PC-9 (cell line): ENCODE measurements around the gene PRR27. TPM values are rescaled to one million over a fixed set of nuclear protein-coding genes. Genes with fewer than 3 reads are reported as not detected.

Experiments used
- Bru-seq: library from RNA; stranded (reverse); fragments of 400-500 nt; gene quantifications from one replicate; lab custom pipeline; 2021; lab: Mats Ljungman, UMichigan
- BruChase-seq, 2 experiments: library from RNA; stranded (reverse); fragments of 400-500 nt; gene quantifications; one replicate each; lab custom pipeline; 2021; lab: Mats Ljungman, UMichigan
- BruUV-seq: library from RNA; stranded (reverse); fragments of 400-500 nt; replicated peaks from 2 replicates; lab custom pipeline; 2021; lab: Mats Ljungman, UMichigan
- CTCF ChIA-PET: fragments of 300-600 bp; sonication (Branson Sonifier 250); formaldehyde crosslinking; loops from one replicate; lab custom pipeline; 2022; ENCODE audit warnings: antibody characterized with exemption; lab: Charles Lee
- POLR2A ChIA-PET: fragments of 300-600 bp; sonication (Branson Sonifier 250); formaldehyde crosslinking; loops from one replicate; lab custom pipeline; 2022; ENCODE audit warnings: antibody characterized with exemption; ENCODE audit not compliant: unreplicated experiment; lab: Charles Lee
- DNase-seq, 2 experiments: peaks; one replicate each; pipeline versions ENCODE4 v3.0.0 to v3.0.0-alpha.2; 2015 to 2022; ENCODE audit warnings: mixed read lengths in 1 of 2
- H2AFZ ChIP-seq: fragments of 200-600 bp; sonication (generic); 2 replicates; pipeline ENCODE4 v1.8.1; 2017; ENCODE audit warnings: antibody characterized with exemption
- H3F3A ChIP-seq: fragments of 200-600 bp; sonication (generic); 2 replicates; pipeline ENCODE4 v1.8.1; 2017; ENCODE audit warnings: antibody characterized with exemption, mild to moderate bottlenecking, low read depth; ENCODE audit not compliant: insufficient read depth
- H3K27ac ChIP-seq: fragments of 200-600 bp; sonication (generic); 2 replicates; pipeline ENCODE4 v1.6.1; 2016; ENCODE audit warnings: mixed run types
- H3K27me3 ChIP-seq: fragments of 200-600 bp; sonication (generic); 2 replicates; pipeline ENCODE4 v1.6.1; 2016; ENCODE audit warnings: low read depth, mixed run types; ENCODE audit not compliant: insufficient read depth
- H3K36me3 ChIP-seq: fragments of 200-600 bp; sonication (generic); 2 replicates; pipeline ENCODE4 v1.6.1; 2016; ENCODE audit warnings: low read depth, mixed run types
- H3K4me1 ChIP-seq: fragments of 200-600 bp; sonication (generic); replicated peaks from 2 replicates; pipeline ENCODE4 v1.6.1; 2016; ENCODE audit warnings: mixed run types; ENCODE audit not compliant: insufficient read depth
- H3K4me2 ChIP-seq: fragments of 200-600 bp; sonication (generic); 2 replicates; pipeline ENCODE4 v1.6.1; 2017; ENCODE audit warnings: mixed run types
- H3K4me3 ChIP-seq: fragments of 200-600 bp; sonication (generic); 2 replicates; pipeline ENCODE4 v1.6.1; 2016; ENCODE audit warnings: mixed run types
- H3K79me2 ChIP-seq: fragments of 200-600 bp; sonication (generic); 2 replicates; pipeline ENCODE4 v1.6.1; 2017; ENCODE audit warnings: low read depth, mixed run types
- H3K9me2 ChIP-seq: fragments of 200-600 bp; sonication (generic); 2 replicates; pipeline ENCODE4 v1.8.1; 2017; ENCODE audit warnings: mild to moderate bottlenecking; ENCODE audit not compliant: insufficient read depth
- H3K9me3 ChIP-seq: fragments of 200-600 bp; sonication (generic); 2 replicates; pipeline ENCODE4 v1.8.1; 2016; ENCODE audit warnings: low read depth; ENCODE audit not compliant: insufficient read depth
- H4K20me1 ChIP-seq: fragments of 200-600 bp; sonication (generic); 2 replicates; pipeline ENCODE4 v1.8.1; 2017; ENCODE audit not compliant: insufficient read depth
- CTCF ChIP-seq: fragments of 200-600 bp; sonication (generic); conservative IDR thresholded peaks from 2 replicates; pipeline ENCODE4 v1.6.1; 2017; ENCODE audit warnings: mixed run types, antibody characterized with exemption, mild to moderate bottlenecking, moderate library complexity
- EZH2 ChIP-seq: fragments of 200-600 bp; sonication (generic); IDR thresholded peaks from 2 replicates; pipeline ENCODE4 v1.8.0; 2017; ENCODE audit warnings: antibody characterized with exemption, low read depth
- intact Hi-C: fragments of 100-400 bp; cut with micrococcal nuclease; formaldehyde crosslinking; loops from one replicate; pipeline ENCODE4 v1.10.0; 2022; ENCODE audit not compliant: unreplicated experiment
- long read RNA-seq: library from polyadenylated mRNA; stranded (forward); transcript quantifications from one replicate; pipeline ENCODE4 v2.0.0, GENCODE V29; 2022
- total RNA-seq: library from RNA; stranded (reverse); gene quantifications from 2 replicates; pipeline ENCODE4 v1.2.3, GENCODE V29; 2021

PRR27 gene
- total RNA-seq (not detected in 2 replicates), Bru-seq, nascent RNA (not detected), BruChase-seq, experiment 1, labeled RNA remaining after a 2-hour chase (not detected), BruChase-seq, experiment 2, labeled RNA remaining after a 6-hour chase (not detected)
- long read RNA-seq, result 0 reads

- intact Hi-C loops, result no loop called here
- no peaks in the 10 kb centered on the region for H3K27me3 ChIP-seq
- no peak for TF ChIP-seq CTCF
- no peak for TF ChIP-seq EZH2
- H3K4me1 ChIP-seq, result no peaks in the 10 kb centered on the region
- no peaks in the 10 kb centered on the region for H3K79me2 ChIP-seq
- H2AFZ ChIP-seq, result no peak within 1 kb of the TSS
- no peaks in the 10 kb centered on the region for H4K20me1 ChIP-seq
- BruUV-seq, result no TSS peak
- CTCF ChIA-PET, result no interaction called here
- no peak within 1 kb of the TSS for H3K4me3 ChIP-seq
- no peak for DNase-seq
- H3K4me2 ChIP-seq, result no peak within 1 kb of the TSS
- H3K27ac ChIP-seq, result no peak within 1 kb of the TSS
- no peaks in the 10 kb centered on the region for H3K9me3 ChIP-seq
- H3K36me3 ChIP-seq, result no peaks in the 10 kb centered on the region
- POLR2A ChIA-PET, result no interaction called here
- no peaks in the 10 kb centered on the region for H3F3A ChIP-seq
- no peaks in the 10 kb centered on the region for H3K9me2 ChIP-seq
These were observed at the start of gene PRR27 for GRCh38 chr4:70153937-70154336. PRR27 (plus strand) TSS chr4:70154237; CDS start chr4:70154376, 139 bp downstream.

- H3K4me3 ChIP-seq, result no peak overlapping the region
- no peaks in the 10 kb centered on the region for H3K36me3 ChIP-seq
- no peak for DNase-seq
- CTCF ChIA-PET, result no interaction called here
- no peaks in the 10 kb centered on the region for H3K4me1 ChIP-seq
- no peaks in the 10 kb centered on the region for H4K20me1 ChIP-seq
- no peaks in the 10 kb centered on the region for H3K9me2 ChIP-seq
- POLR2A ChIA-PET, result no interaction called here
- no peak overlapping the region for H3K27ac ChIP-seq
- no peaks in the 10 kb centered on the region for H3F3A ChIP-seq
- TF ChIP-seq CTCF, result no peak
- TF ChIP-seq EZH2, result no peak
- H3K9me3 ChIP-seq, result no peaks in the 10 kb centered on the region
- H2AFZ ChIP-seq, result no peak overlapping the region
- H3K79me2 ChIP-seq, result no peaks in the 10 kb centered on the region
- no peaks in the 10 kb centered on the region for H3K27me3 ChIP-seq
- no TSS peak for BruUV-seq
- intact Hi-C loops, result no loop called here
- H3K4me2 ChIP-seq, result no peak overlapping the region
These were observed 43.1 kb upstream of the PRR27 start for GRCh38 chr4:70110917-70111316.

GRCh38 chr4:70113656-70114055 is 40.4 kb upstream of the PRR27 start:
- no peak overlapping the region for H3K4me2 ChIP-seq
- no TSS peak for BruUV-seq

More at GRCh38 chr4:70113656-70114055, 40.4 kb upstream of the PRR27 start:
- CTCF ChIA-PET, result no interaction called here
- Histone ChIP-seq H3K27ac (no peak overlapping the region), H4K20me1 (no peaks in the 10 kb centered on the region), H3K9me3 (no peaks in the 10 kb centered on the region), H3K4me3 (no peak overlapping the region), H3K9me2 (no peaks in the 10 kb centered on the region), H3K27me3 (no peaks in the 10 kb centered on the region), H3K79me2 (no peaks in the 10 kb centered on the region), H3F3A (no peaks in the 10 kb centered on the region), H2AFZ (no peak overlapping the region), H3K4me1 (no peaks in the 10 kb centered on the region), H3K36me3 (no peaks in the 10 kb centered on the region)
- no peak for TF ChIP-seq EZH2
- no peak for TF ChIP-seq CTCF
- intact Hi-C loops, result no loop called here
- POLR2A ChIA-PET, result no interaction called here
- no peak for DNase-seq
